IPS-15b (cell line): ENCODE measurements around the gene SLC35A1.
A peak's percentile ranks its signal among the peaks of the same experiment; 100 is the strongest.
"Not testable (repeated sequence)": the region's sequence is repeated elsewhere in the genome, so short reads cannot be mapped to it uniquely, and the experiment has no call there.

Experiments
- H3K27me3 ChIP-seq: one replicate; pipeline ENCODE4 v1.6.1; 2013; ENCODE audit warnings: low read length; ENCODE audit not compliant: control insufficient read depth, insufficient read depth
- H3K36me3 ChIP-seq: one replicate; pipeline ENCODE4 v1.6.1; 2013; ENCODE audit warnings: low read length; ENCODE audit not compliant: control insufficient read depth, insufficient read depth
- H3K4me1 ChIP-seq: one replicate; pipeline ENCODE4 v1.6.1; 2013; ENCODE audit warnings: mild to moderate bottlenecking, low read length; ENCODE audit not compliant: control insufficient read depth, insufficient read depth
- H3K4me3 ChIP-seq: one replicate; pipeline ENCODE4 v1.5.1; 2013; ENCODE audit warnings: low read depth, low read length
- H3K9ac ChIP-seq: one replicate; pipeline ENCODE4 v1.6.1; 2013; ENCODE audit warnings: low read depth, mild to moderate bottlenecking, low read length
- H3K9me3 ChIP-seq: one replicate; pipeline ENCODE4 v1.6.1; 2013; ENCODE audit warnings: mild to moderate bottlenecking, low read length; ENCODE audit not compliant: control insufficient read depth, insufficient read depth

The SLC35A1 gene

DNA sequence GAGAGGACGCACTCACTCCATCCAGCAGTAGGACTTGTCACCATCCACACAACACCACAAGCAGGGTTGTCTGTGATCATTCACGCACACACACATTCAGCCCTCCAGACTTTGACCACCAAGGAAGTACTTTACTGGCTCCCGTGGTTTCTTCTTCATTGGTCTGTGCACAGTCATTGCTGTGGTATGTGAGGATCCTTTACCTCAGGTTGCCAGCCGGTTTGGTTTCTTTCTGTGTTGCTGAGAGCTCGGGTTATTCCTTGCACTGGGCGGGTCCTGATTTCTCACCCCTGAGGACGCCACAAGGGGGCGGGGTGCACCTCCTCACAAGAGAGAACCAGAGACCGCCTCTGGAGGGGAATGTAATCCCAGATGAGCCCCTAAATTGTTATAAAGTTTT is 11.2 kb downstream of the SLC35A1 start:
- Histone ChIP-seq H3K4me3 (peak overlapping the region; percentile 26), H3K4me1 (peaks cover 9% of the 10 kb centered on the region), H3K9me3 (no peaks in the 10 kb centered on the region), H3K9ac (no peak overlapping the region), H3K36me3 (no peaks in the 10 kb centered on the region), H3K27me3 (no peaks in the 10 kb centered on the region)

DNA sequence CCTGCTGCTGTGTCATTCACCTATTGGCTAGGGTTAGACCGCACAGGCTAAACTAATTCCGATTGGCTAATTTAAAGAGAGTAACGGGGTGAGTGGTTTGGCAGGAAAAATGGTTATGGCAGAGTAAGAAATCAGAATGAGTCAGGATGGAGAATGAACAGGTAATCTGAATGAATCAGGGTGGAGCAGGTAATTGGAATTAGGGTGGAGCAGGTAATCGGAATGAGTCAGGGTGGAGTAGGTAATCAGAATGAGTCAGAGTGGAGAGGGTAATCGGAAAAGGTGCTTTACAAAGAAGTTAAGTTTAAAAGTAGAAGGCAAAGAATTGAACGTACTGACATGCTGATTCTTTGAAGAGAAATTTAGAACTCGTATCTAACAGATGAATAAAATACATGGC is 11.7 kb downstream of the SLC35A1 start:
- Histone ChIP-seq H3K36me3 (no peaks in the 10 kb centered on the region), H3K9me3 (no peaks in the 10 kb centered on the region), H3K27me3 (no peaks in the 10 kb centered on the region), H3K9ac (no peak overlapping the region), H3K4me3 (no peak overlapping the region), H3K4me1 (peaks cover 10% of the 10 kb centered on the region)

DNA sequence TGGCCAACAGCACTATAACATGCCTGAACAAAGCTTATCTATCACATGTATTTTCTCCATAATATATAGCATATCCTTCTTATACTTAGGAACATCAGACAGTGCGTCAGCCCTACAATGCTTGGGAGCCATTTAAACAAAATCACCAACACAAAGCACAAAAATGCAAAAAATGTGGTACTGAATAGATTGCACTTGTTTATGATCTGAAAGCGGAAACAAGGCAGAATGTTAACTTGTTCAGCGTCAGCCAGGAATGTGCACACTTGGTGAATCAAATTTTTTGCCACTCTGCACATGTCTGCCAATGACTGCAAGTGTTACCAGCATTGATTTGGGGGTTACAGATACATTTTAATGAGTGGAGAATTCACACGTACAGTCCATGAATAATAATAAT is 14.8 kb downstream of the SLC35A1 start:
- no peaks in the 10 kb centered on the region for H3K9me3 ChIP-seq
- H3K27me3 ChIP-seq: no peaks in the 10 kb centered on the region
- H3K9ac ChIP-seq: no peak overlapping the region
- no peaks in the 10 kb centered on the region for H3K36me3 ChIP-seq
- no peak overlapping the region for H3K4me3 ChIP-seq
- peaks cover 10% of the 10 kb centered on the region for H3K4me1 ChIP-seq

DNA sequence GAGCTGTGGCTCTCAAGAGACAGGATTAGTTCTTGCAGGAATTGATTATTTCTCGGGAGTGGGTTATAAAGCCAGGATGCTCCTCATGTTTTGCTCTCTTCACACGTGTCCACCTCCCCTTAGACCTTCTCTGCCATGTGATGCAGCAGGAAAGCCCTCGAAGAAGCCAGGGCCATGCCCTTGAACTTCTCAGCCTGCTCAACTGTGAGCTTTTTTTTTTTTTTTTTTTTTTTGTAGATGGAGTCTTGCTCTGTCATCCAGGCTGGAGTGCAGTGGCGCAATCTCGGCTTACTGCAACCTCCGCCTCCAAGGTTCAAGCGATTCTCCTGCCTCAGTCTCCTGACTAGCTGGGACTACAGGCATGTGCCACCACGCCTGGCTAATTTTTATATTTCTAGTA is 16.6 kb downstream of the SLC35A1 start:
- H3K9ac ChIP-seq, H3K9me3 ChIP-seq, H3K4me3 ChIP-seq, H3K27me3 ChIP-seq, H3K4me1 ChIP-seq, H3K36me3 ChIP-seq: not testable (repeated sequence)

GRCh38 chr6:87494761-87495422 is 22.1 kb downstream of the SLC35A1 start:
- no peaks in the 10 kb centered on the region for H3K9me3 ChIP-seq
- no peaks in the 10 kb centered on the region for H3K36me3 ChIP-seq
- no peaks in the 10 kb centered on the region for H3K4me1 ChIP-seq
- no peak overlapping the region for H3K9ac ChIP-seq
- no peak overlapping the region for H3K4me3 ChIP-seq
- no peaks in the 10 kb centered on the region for H3K27me3 ChIP-seq

DNA sequence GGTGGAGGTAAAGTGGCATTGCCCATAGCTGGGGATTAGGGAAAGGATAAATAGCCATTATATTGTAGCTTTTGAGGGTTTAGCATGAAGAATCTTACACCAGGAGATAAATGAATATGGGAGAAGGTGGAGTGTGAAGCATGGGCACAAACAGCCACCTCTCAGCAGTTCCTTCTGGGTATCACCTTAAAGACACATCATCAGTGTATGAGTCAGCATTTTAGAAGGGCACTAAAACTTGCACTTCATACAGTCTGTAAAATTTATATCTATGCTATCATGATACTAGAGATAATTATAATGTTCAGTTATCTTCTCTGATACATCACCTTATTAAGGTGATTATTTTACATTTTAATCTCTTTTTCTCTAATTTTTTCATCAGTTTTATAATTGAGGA is 25.3 kb downstream of the SLC35A1 start:
- Histone ChIP-seq H3K9me3 (no peaks in the 10 kb centered on the region), H3K9ac (no peak overlapping the region), H3K27me3 (no peaks in the 10 kb centered on the region), H3K36me3 (no peaks in the 10 kb centered on the region), H3K4me1 (no peaks in the 10 kb centered on the region), H3K4me3 (no peak overlapping the region)

DNA sequence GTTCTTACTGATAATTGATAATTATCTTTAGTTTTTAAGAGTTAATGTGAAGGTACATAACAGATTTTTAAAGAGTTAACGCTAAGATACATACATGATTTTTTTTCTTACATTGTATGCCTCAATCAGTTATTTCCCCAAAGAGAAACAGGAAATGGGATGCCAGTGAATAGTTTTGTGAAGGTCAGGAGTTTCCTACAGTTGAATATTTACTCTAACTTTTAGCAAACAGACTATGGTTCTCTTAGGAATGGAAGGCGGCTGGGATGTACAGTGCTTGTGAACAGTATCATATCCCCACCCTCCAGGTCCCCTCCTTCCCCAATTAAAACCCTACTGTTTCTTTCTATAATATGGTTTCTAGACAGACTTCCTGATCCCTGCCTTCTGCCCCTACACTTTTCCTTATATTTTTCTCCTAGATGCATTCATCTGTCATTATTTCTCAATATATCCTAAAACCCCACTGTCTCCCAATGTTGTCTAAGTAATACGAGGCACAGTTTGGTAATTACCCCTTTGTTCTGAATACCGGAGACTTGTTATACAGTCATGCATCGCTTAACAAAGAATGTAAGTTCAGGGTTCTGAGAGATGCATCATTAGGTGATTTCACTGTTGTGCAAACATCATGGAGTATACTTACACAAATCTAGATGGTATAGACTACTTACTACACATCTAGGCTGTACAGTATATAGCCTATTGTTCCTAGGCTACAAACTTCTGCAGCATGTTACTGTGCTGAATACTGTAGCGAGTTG is 29.2 kb downstream of the SLC35A1 start:
- Histone ChIP-seq H3K9me3 (no peaks in the 10 kb centered on the region), H3K4me3 (no peak overlapping the region), H3K36me3 (no peaks in the 10 kb centered on the region), H3K4me1 (no peaks in the 10 kb centered on the region), H3K27me3 (no peaks in the 10 kb centered on the region), H3K9ac (no peak overlapping the region)

DNA sequence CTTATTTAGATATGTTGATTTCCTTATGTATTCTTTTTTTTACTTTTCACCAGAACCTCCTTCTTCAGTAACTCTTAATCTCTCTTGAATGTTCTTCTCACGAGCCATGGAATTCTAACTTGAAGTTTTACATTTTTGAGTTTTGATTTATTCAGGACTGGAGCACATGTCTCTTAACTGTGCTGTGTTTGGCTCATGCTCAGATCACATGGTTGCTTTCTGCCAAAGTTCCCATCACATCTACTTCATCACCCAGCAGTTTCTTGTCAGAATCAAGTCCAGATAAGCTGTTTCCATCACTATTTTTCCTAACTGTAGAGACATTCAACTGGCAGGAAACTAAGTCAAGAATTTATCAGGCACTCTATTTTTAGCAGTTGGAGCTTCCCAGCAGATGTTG is 31.7 kb downstream of the SLC35A1 start:
- no peak overlapping the region for H3K9ac ChIP-seq
- H3K4me3 ChIP-seq: no peak overlapping the region
- no peaks in the 10 kb centered on the region for H3K9me3 ChIP-seq
- H3K36me3 ChIP-seq: no peaks in the 10 kb centered on the region
- no peaks in the 10 kb centered on the region for H3K27me3 ChIP-seq
- no peaks in the 10 kb centered on the region for H3K4me1 ChIP-seq

- peaks cover 18% of the 10 kb centered on the region for H3K36me3 ChIP-seq
Measured at GRCh38 chr6:87514831-87515230, 42.1 kb downstream of the SLC35A1 start.

DNA sequence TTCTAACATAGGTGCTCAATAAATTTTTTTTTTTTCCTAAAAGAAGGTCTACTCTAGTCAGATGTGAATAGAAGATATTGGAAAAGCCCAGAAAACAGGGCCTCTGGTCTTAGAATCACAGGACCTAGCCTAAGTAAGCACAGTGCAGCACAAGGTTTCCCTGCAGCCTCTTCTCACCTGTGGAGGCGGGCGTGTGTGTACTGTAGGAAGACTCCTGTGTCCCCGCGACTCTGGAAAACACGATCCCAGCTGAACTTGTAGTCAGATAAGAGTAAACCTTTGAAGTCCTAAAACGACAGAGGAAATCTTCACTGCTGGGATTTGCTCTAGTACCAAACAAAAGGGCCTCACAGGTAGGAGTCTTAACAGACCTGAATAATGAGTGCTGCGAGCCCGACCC is 45.7 kb downstream of the SLC35A1 start:
- Histone ChIP-seq H3K4me1 (no peaks in the 10 kb centered on the region), H3K9me3 (no peaks in the 10 kb centered on the region), H3K27me3 (no peaks in the 10 kb centered on the region), H3K9ac (no peak overlapping the region), H3K4me3 (no peak overlapping the region), H3K36me3 (peaks cover 21% of the 10 kb centered on the region)

More at GRCh38 chr6:87514831-87515230, 42.1 kb downstream of the SLC35A1 start:
- H3K4me1 ChIP-seq: no peaks in the 10 kb centered on the region
- H3K4me3 ChIP-seq: no peak overlapping the region
- H3K9me3 ChIP-seq: no peaks in the 10 kb centered on the region
- H3K27me3 ChIP-seq: no peaks in the 10 kb centered on the region
- no peak overlapping the region for H3K9ac ChIP-seq

DNA sequence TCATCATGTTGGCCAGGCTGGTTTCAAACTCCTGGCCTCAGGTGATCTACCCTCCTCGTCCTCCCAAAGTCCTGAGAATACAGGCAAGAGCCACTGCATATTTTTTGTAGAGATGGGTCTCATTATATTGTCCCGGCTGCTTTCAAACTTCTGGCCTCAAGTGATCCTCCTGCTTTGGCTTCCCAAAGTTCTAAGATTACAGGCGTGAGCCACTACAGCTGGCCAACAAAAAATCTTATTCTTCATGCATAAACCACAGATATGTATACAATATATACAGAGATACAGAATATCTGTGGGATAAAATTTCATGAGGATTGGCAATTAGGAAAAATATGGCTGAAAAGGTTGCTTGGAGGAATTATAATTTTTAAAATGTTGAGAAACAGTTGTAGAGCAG is 49.9 kb downstream of the SLC35A1 start:
- Histone ChIP-seq H3K27me3 (no peaks in the 10 kb centered on the region), H3K9ac (no peak overlapping the region), H3K4me3 (no peak overlapping the region), H3K4me1 (no peaks in the 10 kb centered on the region), H3K36me3 (peaks cover 4% of the 10 kb centered on the region), H3K9me3 (no peaks in the 10 kb centered on the region)

DNA sequence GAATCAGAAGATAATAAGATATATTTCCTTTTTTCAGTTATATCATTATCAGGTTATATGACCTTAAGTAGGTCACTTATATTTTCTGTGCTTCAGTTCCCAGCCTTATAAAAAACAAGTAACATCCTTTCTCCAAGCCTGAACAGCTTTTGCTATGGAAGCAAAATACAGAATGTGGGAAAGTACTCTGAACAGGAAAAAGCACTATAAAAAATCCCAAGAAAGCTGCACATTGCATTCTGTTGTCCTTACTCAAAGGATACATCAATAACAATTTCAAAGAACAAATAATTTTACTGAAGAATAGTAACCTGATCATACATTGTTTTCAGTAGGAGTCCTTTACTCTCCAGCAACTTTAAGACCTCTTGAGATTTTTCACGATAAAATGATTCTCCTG is 56.4 kb downstream of the SLC35A1 start:
- Histone ChIP-seq H3K9me3 (no peaks in the 10 kb centered on the region), H3K36me3 (no peaks in the 10 kb centered on the region), H3K9ac (no peak overlapping the region), H3K4me1 (no peaks in the 10 kb centered on the region), H3K4me3 (no peak overlapping the region), H3K27me3 (no peaks in the 10 kb centered on the region)
